GM04503 (cell line): ENCODE measurements around the gene LDHAL6B.
"Not testable (repeated sequence)": the region's sequence is repeated elsewhere in the genome, so short reads cannot be mapped to it uniquely, and the experiment has no call there.

ENCODE experiments used
- DNase-seq: peaks from one replicate; pipeline ENCODE4 v3.0.0-alpha.2; 2012; ENCODE audit warnings: low read depth

Gene LDHAL6B

GRCh38 chr15:59206623-59207183 lies at the start of gene LDHAL6B:
TSS of gene LDHAL6B (plus strand) at chr15:59206843. CDS start at chr15:59206941, 98 bp downstream.
- no peak for DNase-seq

- no peak for DNase-seq
Measured at GRCh38 chr15:59157396-59157795, 49.2 kb upstream of the LDHAL6B start.

GRCh38 chr15:59157840-59158700 lies 48.6 kb upstream of the LDHAL6B start:
- DNase-seq = no peak

GRCh38 chr15:59158701-59159034 lies 48.0 kb upstream of the LDHAL6B start:
- no peak for DNase-seq

- DNase-seq = no peak
Measured at GRCh38 chr15:59159210-59159609, 47.4 kb upstream of the LDHAL6B start.

GRCh38 chr15:59160880-59161593 lies 45.6 kb upstream of the LDHAL6B start:
- DNase-seq = no peak

GRCh38 chr15:59162080-59162479 lies 44.6 kb upstream of the LDHAL6B start:
- not testable (repeated sequence) for DNase-seq

- no peak for DNase-seq
Measured at GRCh38 chr15:59165726-59166125, 40.9 kb upstream of the LDHAL6B start.

GRCh38 chr15:59166166-59166565 lies 40.5 kb upstream of the LDHAL6B start:
- no peak for DNase-seq

- no peak for DNase-seq
Measured at GRCh38 chr15:59166601-59167265, 39.9 kb upstream of the LDHAL6B start.

GRCh38 chr15:59168536-59168935 lies 38.1 kb upstream of the LDHAL6B start:
- DNase-seq = no peak

GRCh38 chr15:59169251-59169708 lies 37.4 kb upstream of the LDHAL6B start:
- peak; percentile 73 for DNase-seq

GRCh38 chr15:59170295-59171066 lies 36.2 kb upstream of the LDHAL6B start:
- peak; percentile 86 for DNase-seq

GRCh38 chr15:59171067-59171397 lies 35.6 kb upstream of the LDHAL6B start:
- no peak for DNase-seq

GRCh38 chr15:59172289-59172901 lies 34.2 kb upstream of the LDHAL6B start:
- no peak for DNase-seq

- DNase-seq = no peak
Measured at GRCh38 chr15:59173194-59173593, 33.4 kb upstream of the LDHAL6B start.

GRCh38 chr15:59174151-59174834 lies 32.4 kb upstream of the LDHAL6B start:
- DNase-seq = no peak

GRCh38 chr15:59174835-59175831 lies 31.5 kb upstream of the LDHAL6B start:
- no peak for DNase-seq

GRCh38 chr15:59176653-59177316 lies 29.9 kb upstream of the LDHAL6B start:
- DNase-seq = no peak
